SIG-M5 treated with dmso at 0.1 percent for 504 hours (cell line): Measurements from ENCODE around the gene RCN2.

ENCODE experiments used
- DNase-seq: peaks from one replicate; lab custom pipeline; 2025; ENCODE audit not compliant: unreplicated experiment; lab: John Stamatoyannopoulos, UW

RCN2 gene

DNA sequence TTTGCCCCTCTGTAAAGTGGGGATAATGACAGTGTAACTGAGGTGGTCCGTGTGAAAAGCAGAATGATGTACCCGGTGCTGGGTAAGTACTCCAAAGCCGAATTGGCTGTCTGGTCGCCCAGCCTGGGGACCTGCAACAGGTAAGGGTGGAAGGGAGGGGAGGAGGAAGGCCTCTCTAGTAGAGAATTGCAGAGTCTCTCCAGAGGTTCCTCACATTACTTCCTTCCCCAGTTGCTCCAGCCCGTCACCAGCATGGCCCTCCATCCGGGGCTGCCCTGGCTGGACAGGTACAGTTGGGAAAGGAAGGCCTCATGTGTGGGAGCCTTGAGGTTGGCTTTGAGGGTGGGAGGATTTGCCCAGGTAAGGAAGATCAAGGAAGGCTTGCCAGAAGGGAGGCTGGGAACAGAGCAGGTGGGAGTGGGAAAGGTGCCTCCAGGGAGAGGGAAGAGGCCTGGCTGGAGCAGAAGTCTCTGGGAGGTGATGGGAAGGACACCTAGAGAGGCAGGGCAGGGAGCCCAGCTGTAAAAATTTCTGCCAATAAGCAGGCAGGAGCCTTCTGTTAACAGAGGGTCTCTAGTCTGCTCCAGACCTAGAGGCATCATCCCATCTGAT is 61.7 kb downstream of the RCN2 start:
- no peak for DNase-seq

DNA sequence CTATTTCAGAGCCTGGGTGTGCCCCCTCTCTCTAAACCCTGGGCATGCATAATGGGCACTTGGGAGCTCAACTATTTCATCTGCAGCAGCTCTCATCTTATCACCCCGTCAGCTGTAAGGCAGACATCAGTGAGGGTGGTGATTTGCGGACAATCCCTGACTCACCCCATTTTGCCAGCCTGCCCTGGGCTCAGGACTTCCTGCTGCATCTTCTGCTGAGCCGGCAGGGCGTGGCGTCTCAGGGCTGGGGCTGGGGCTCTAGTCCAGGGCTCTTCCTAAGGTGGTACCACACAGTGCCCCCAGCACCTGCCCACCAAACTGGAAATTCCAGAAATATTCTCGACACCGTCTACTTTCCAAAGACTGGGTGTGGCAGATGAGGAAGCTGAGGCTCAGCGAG is 62.5 kb downstream of the RCN2 start:
- no peak for DNase-seq

DNA sequence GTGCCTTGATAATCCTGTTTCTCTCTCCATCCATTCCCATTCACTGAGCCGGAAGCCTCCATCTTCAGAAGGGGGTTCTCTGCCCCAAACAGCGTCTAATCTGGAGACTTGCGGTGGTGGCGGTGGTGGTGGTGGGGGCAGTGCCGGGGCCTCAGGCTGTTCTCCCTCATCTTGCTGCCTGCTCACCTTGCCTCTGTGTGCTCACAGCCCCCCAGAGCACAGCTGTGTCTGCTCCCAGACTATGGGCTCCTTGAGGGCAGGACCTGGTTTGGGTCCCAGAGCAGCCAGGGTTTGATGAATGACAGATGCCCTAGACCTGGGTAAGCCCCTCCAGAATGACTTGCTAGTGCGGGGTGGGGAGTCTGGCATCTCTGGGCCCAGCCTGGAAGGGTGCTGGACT is 62.9 kb downstream of the RCN2 start:
- DNase-seq: no peak

DNA sequence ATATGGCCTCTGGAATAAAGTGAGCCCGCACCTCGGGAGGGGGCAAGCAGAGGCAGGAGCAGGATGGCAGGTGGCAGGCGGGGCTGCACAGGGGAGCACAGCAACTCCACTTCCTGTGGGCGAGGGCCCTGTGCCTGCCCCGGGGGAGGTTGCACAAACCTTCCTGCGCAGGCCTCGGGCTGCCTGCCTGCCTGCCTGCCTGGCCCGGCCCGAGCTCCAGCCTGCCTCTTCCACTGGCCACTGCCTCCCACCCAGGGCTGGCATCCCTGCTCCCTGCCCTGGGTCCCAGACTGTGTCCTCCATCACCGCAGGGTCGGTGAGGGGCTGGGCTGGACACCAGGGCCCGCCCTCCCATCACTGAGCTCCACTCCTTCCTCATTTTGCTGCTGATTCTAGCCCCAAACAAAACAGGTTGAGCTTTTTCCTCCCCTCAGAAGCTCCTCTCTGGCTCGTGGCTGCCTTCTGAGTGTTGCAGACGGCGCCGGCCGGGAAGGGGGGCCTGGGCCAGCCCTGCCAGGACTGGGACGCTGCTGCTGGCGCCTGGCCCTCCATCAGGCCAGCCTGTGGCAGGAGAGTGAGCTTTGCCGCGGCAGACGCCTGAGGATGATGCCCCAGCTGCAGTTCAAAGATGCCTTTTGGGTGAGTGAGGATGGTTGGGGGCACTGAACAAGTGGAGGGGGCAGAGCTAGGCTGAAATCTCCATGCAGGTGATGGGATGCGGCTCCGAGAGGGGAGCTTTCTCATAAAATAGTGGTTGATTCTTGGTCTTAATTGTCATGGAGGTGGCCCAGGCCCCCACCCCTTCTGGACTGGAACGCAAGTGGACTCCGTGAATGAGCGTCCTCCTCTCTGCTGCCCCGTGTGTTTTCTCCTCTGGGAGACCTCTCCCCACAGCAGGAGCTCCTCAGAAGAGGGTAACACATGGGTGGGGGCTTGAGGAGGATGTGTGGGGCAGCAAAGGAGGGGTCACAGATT is 63.7 kb downstream of the RCN2 start, which contains the start of gene PSTPIP1:
PSTPIP1 (plus strand) TSS at position 156 of the 975 bp plus-strand sequence; CDS start at position 604, 448 bp downstream.
- DNase-seq: peak; percentile 76

DNA sequence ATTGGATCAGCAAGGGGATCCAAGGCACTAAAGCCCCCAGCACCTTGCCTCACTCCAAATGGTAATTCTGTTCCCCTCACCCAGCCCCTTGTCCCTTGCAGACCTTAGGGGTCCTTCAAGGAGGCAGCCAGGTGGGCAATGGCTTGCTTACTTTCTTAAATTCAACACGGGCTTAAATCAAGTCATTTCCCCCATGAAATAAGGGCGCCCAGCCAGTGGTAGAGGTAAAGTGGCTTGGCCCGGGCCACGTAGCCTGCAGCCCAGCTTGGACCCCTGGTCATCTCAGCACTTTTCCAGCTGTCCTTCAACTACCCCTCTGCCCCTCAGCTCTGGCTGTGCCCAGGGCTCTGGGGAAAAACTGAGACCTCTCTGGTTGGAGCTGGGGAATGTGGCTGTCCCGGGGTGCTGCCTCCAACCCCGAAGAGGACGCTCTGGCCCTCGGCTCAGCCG is 64.6 kb downstream of the RCN2 start:
- no peak for DNase-seq

DNA sequence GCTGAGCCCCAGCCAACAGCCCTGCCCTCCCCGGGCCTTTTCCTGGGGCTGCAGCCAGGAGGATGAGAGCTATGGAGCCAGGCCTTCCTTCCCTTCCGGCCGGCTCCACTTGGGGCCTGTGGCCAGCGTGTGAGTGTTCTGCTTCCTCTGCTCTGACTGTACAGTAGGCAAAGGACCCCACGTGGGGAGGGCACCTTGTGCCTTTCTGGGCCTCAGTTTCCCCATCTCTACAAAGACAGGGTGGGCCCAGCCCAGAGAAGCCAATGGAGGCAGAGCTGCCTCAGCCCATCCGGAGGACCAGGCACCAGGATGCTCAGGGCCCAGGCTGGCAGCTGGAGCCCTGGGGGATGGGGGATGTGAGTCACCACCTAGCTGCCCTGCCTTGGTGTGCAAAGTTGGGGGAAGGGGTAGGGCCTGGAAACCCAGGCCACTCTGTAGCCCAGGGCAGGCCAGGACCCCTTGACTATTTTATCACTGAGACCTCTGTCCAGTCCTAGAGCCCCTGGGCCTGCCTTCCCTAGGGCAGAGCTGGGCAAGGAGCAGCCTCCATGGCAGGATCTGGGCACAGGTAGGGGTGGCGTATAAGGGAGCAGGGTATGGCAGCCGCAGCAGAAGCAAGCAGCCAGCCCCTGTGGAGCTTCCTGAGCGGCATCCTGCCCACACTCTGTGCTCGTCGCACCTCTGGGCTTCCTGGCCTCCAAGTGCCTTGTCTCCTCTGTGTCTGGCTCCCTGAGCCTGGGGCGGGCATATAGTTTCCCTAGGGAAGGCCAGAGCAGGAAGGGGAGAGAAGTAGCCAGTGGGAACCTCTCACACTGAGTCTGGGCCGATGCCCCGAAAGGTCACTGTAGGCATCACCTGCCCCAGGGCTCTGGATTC is 65.2 kb downstream of the RCN2 start:
- DNase-seq: peak; percentile 9

DNA sequence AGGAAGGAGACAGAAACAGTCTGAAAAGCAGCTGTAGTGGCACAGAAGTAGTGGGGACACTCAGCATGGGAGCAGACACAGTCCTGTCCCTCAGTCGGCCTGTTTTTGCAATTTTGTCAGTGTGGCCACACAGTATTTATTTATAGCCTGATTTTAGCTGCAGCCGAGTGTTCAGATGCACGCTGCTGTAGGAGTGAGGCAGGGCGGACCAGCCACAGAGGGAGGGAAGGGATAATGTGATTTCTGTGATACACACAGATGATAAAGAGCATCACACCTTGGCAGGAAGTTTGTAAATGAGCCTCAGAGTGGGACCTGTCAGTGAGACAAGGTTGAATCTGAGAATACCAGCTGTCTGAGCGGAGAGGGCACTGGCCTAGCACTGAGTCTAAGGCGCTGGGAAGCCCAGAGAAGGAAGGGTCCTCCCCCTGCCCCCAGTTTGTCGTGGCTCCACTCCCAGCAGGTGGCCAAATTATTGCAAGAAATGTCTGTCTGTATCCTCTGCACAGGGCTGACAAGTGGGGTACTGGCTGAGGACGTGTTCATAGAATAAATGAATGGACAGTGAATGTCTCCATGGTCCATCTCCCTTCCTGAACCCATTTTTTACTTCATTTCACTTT is 67.2 kb downstream of the RCN2 start:
- no peak for DNase-seq

DNA sequence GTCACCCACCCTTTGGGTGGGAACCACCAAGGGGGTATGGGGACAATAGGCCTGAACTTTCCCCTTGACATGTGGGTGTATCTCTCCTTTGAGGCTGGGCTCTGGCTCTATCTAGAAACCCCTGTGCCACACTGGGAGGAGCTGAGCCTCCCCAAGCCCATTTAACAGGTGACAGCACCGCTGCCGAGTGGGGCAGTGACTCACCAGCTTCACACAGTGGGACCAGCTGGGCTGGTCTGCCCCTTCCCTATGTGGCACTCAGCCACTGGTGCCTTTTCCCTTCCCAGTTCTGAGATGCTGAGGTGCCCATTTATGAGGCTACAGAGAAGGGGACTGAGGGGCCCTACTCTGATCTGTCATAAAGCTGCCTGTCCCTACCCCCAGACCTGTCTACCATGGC is 68.4 kb downstream of the RCN2 start:
- no peak for DNase-seq

DNA sequence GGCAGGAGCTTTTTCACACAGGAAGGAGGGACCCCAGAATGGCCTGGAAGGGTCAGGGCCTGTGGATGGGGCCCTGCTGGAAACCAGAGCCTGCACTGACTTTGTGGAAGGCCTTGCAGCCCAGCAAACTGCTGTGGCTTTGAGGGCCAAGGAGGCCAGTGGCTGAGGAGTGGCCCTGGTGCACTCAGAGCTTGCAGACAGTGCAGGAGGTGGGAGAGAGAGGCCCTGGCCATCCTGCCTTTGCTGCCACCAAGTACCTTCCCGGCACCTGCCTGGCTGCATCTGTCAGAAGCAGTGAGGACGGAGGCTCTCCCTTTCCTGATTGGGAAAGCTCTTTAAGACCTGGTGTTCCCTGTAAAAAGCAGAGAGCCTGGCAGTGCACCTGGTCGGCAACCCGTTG is 69.8 kb downstream of the RCN2 start:
- no peak for DNase-seq

DNA sequence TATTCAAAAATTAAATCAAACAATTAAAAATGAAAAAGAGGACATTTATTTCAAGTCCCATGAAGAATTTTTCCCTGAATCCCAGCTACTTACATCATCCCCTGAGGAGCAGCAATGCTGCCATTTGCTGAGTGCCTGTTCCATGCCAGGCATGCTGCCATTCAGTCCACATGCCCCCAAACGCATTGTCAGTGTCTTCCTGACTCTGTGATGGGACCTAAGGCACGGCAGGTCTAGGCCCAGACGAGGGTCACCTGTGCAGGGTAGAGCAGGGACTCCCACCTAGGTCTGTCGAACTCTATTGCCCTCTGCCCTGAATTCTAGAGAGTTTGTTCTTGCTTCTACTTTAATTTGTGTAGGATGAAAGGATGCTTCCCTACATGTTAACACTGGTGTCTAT is 70.4 kb downstream of the RCN2 start:
- no peak for DNase-seq

DNA sequence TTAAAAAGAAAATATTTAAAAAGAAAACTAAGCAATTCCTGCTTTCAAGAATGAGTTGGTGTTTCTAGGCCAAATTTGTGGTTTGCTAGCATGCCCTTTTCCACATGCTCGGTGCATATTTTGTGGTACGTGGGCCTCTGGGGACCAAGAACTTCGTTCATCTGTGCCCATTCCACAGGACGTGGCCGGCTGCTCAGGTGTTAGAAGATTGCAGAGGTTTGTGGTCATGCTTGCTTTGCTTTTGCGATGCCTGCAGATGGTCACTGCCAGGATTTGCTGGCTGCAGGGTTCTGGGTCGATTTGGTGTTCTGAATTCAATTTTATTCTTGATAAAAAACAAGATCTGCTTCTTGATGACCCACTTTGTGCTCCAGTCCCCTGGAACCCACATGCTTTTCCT is 70.9 kb downstream of the RCN2 start:
- DNase-seq: no peak

DNA sequence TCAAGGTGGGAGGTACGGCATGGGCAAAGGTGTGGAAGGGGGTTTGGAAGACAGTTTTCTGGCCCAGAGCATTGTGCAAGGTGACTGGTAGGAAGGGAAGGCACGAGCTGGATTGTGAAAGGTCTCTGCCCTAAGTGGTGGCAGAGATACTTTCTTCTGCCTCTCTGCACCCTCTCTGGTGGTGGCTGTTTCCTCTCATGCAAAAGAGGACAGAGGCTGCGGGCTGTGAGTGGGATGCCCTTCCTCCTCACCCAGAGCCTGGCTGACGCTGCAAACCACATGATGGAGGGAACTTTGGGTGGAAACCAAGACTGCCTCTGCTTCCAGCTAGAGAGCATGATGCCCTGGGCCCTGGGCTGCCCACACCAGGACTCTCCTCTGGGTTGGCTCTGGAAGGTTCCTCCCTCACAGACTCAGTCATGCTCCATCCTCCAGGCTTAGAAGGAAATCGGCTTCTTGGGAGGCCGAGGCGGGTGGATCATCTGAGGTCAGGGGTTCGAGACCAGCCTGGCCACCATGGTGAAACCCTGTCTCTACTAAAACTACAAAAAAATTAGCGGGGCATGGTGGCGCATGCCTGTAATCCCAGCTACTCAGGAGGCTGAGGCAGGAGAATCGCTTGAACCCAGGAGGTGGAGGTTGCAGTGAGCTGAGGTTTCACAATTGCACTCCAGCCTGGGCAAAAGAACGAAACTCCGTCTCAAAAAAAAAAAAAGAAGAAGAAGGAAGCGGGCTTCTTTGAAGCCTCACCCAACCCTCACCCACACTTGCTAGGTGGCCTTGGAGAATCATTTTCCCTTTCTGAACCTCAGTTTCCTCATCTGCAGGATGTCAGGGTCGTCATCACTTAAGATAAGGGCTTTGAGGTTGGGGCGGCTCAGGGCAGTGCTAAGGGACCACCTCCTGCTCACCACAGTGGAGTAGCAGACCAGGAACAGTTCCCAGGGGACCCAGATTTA is 71.7 kb downstream of the RCN2 start:
- DNase-seq: peak; percentile 94
